IPS-18c (cell line): ENCODE data around the gene KAZN.
"Not testable (repeated sequence)": the region's sequence is repeated elsewhere in the genome, so short reads cannot be mapped to it uniquely, and the experiment has no call there.

Experiments used
- H3K4me3 ChIP-seq: 2 replicates; pipeline ENCODE4 v1.7.0; 2013; ENCODE audit warnings: low read depth, mild to moderate bottlenecking, low read length, moderate library complexity; ENCODE audit not compliant: insufficient read depth
- H3K9me3 ChIP-seq: one replicate; pipeline ENCODE4 v1.6.1; 2013; ENCODE audit warnings: mild to moderate bottlenecking, low read length, moderate library complexity; ENCODE audit not compliant: control insufficient read depth, insufficient read depth

The KAZN gene

DNA sequence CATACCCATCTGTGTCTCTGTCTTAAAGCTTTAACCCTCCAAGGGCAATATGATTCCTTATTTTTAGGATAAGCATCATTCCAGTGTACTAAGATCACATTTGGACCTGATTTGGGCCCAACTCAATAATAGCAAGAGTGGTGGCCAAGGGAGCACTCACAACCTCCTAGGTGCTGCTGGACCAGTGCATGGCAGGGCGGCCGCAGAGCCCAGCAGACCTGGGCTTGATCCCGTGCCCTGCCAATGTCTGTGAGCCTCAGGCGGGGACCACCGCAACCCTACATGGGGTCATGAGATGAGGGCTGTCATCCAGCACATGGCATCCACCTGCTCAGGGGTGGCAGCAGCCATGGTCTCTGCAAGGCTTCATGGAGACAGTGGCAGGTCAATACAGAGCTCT, 353.3 kb downstream of the KAZN start:
- peaks cover 4% of the 10 kb centered on the region for H3K9me3 ChIP-seq
- H3K4me3 ChIP-seq, result no peak overlapping the region

- Histone ChIP-seq H3K9me3 (peaks cover 4% of the 10 kb centered on the region), H3K4me3 (no peak overlapping the region)
Measured at GRCh38 chr1:14952626-14953314, 354.3 kb downstream of the KAZN start.

GRCh38 chr1:14954210-14954609, 355.7 kb downstream of the KAZN start:
- no peak overlapping the region for H3K4me3 ChIP-seq
- H3K9me3 ChIP-seq, result peaks cover 4% of the 10 kb centered on the region

- no peak overlapping the region for H3K4me3 ChIP-seq
Measured at GRCh38 chr1:14954930-14955329, 356.4 kb downstream of the KAZN start.

GRCh38 chr1:14955402-14955801, 356.9 kb downstream of the KAZN start:
- Histone ChIP-seq H3K9me3 (peaks cover 4% of the 10 kb centered on the region), H3K4me3 (no peak overlapping the region)

More at GRCh38 chr1:14954930-14955329, 356.4 kb downstream of the KAZN start:
- peaks cover 4% of the 10 kb centered on the region for H3K9me3 ChIP-seq

GRCh38 chr1:14955976-14956375, 357.5 kb downstream of the KAZN start:
- Histone ChIP-seq H3K4me3 (no peak overlapping the region), H3K9me3 (peaks cover 4% of the 10 kb centered on the region)

DNA sequence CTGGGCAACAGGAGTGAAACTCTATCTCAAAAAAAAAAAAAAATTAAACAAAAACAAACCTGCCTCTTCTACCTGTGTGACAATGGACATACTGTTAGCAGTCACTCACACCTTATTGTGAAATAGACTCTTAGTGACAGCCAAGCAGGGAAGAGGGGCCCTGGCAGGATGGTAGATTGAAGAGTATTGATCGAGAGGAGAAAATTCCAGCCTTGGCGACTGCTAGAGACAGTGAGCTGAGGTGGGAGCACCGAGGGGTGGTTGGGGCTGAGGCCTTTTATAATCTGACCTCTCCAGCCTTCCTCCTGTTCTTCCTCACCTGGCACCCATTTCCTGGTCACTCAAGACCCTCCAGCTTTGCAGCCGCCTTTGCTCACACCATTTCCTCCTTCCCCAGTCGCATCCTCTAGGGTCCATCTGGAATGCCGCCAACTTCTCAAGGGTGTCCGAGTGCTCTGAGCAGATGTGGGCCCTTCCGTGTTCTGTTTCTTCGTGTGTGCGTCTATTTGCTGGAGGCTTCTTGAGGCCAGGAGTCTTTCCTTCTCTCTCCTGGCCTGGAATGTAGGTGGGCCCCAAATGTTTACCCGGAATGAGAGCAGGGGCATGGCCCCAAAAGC, 358.2 kb downstream of the KAZN start:
- Histone ChIP-seq H3K4me3 (no peak overlapping the region), H3K9me3 (peaks cover 4% of the 10 kb centered on the region)

- no peak overlapping the region for H3K4me3 ChIP-seq
Measured at GRCh38 chr1:14957375-14958098, 359.1 kb downstream of the KAZN start.

DNA sequence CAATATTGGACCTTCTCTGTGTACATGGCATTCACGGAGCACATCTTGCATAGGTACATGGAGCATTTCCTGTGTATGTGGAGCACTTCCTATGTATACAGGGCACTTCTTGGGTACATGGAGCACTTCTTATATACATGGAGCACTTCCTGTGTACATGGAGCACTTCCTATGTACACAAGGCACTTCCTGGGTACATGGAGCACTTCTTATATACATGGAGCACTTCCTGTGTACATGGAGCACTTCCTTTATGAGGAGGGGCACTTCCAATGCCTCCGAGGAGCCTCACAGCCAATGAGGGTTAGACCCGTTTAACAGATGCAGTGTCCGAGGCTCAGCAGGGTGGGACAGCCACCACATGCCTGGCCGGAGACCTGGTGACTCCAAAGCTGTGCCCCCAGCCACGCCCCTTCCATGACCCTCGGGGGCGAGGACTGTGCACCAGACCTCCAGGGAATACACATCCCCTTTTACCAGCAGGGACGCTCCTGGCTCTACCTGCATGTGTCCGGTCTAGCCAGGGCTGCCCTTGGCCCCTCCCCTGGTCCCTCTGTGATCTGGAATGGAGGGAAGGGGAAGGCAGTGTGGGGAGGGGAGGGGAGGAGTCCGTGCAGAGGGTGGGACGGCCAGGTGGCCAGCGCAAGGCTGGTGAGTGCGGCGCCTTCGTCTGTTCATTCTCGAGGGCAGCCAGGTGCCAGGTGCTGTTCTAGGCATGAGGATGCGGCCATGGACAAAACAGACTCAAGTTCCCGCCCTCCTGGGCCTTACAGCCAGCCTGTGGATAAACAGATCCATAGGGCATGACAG, 360.0 kb downstream of the KAZN start:
- Histone ChIP-seq H3K4me3 (no peak overlapping the region), H3K9me3 (peaks cover 4% of the 10 kb centered on the region)

More at GRCh38 chr1:14957375-14958098, 359.1 kb downstream of the KAZN start:
- H3K9me3 ChIP-seq, result peaks cover 4% of the 10 kb centered on the region

DNA sequence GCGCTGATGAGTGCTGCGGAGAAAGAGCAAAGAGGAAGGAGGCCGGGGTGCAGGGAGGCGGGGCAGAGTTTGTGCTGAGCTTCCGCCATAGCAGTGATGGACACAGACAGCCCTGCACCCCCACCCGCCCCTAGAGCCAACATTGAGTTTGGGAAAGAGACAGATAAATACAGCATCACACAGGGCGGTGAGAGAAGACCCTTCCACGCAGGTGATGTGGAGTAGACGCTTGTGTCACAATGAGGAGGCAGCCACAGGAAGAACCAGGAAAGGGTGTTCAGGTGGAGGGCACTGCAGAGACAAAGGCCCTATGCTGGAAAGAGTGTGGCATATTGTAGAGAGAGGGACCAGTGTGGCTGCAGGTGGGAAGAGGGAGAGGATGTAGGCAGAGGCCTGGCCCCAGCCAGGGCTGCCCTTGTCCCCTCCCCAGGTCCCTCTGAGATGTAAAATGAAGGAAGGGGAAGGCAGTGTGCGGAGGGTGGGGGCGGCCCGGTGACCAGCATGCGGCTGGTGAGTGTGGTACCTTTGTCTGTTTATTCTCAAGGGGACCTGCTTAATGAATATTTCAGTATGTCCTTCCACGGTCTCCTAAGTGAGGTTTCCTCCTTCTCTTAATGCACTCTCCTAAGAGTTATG, 360.7 kb downstream of the KAZN start:
- Histone ChIP-seq H3K9me3 (no peaks in the 10 kb centered on the region), H3K4me3 (no peak overlapping the region)

DNA sequence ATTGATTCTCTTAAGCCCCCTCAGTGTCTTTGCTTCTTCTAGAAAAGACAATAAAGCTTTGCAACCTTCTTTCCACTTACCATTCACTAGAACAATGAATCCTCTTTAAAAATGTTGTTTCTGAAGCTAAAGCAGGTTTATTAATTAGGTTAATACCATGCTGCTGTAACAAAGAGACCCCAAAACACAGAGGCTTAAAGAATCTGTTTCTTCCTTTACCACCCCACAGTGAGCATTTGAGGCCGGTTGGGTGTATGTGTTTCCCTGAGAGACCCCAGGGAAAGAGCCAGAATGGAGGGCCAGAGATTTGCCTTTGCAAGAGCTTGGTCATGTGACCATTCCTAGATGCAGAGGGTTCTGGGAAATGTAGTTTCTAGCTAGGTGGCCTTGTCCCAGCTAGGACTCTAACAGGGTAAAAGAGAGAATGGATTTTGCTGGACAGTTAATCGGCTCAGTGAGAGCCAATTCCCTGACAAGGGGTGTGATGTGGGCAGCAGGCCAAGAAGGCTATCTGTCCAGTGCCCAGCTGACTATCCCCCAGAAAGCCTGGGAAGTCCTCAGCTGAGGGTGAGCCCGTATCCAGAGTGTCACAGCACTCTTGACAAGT, 363.3 kb downstream of the KAZN start:
- no peak overlapping the region for H3K4me3 ChIP-seq
- no peaks in the 10 kb centered on the region for H3K9me3 ChIP-seq

DNA sequence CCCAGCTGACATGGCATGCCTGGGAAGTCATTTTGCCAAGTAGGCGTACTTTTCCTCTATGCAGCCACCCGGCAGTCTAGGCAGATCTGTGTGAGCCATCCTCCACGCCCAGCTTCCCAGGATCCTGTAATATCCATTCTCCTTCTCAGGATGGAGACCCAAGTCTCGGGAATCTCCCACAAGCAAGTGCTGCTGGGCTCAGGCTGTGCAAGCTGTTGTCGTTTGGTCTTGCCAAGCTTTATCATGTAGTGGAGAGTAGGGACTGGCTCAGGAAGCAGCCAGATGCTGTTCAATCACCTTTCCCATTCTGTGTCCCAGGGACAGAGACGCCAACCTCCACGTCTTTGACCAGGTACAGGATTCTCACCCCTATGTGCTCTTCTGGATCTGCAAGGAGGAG, 363.9 kb downstream of the KAZN start:
- H3K9me3 ChIP-seq, result no peaks in the 10 kb centered on the region

GRCh38 chr1:14963791-14964710, 365.6 kb downstream of the KAZN start:
- not testable (repeated sequence) for H3K9me3 ChIP-seq, H3K4me3 ChIP-seq

More for the DNA sequence above, 363.9 kb downstream of the KAZN start:
- H3K4me3 ChIP-seq, result no peak overlapping the region

GRCh38 chr1:14964711-14965055, 366.2 kb downstream of the KAZN start:
- Histone ChIP-seq H3K9me3 (no peaks in the 10 kb centered on the region), H3K4me3 (no peak overlapping the region)

GRCh38 chr1:14968251-14968851, 369.9 kb downstream of the KAZN start:
- H3K9me3 ChIP-seq, result no peaks in the 10 kb centered on the region
- H3K4me3 ChIP-seq, result no peak overlapping the region
